ENCODE data around the gene TTC7B.

Gene TTC7B

DNA sequence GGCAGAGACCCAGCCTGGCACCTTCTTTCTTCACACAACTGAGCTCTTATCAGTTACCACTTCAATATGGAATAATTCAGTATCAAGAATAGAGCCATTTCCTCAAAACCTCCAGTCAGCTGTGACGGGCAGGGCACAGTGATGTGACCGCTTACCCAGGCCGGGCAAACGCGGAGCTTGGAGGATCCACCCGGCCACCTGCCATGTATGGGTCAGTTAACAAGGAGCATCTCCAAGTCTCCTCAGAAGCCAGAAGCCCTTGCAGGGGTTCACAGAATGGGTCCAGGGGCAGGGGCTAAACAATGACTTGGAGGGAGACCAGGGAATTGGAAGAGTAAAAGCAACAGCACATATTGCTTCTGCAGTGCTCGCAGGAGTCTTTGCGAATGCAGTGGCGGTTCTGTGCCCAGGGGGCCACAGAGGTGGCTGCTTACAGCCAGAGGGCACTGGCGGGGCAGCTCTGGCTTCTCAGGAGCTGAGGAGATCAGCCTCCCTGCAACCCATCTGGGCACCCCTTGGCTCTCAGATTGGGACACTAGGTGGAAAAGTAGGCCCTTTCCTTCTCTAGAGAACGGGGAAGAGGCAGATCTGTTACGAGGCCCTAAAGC, 257.1 kb downstream of the TTC7B start:
- DNase-seq (ENCODE audit: low read depth), result no peak

DNA sequence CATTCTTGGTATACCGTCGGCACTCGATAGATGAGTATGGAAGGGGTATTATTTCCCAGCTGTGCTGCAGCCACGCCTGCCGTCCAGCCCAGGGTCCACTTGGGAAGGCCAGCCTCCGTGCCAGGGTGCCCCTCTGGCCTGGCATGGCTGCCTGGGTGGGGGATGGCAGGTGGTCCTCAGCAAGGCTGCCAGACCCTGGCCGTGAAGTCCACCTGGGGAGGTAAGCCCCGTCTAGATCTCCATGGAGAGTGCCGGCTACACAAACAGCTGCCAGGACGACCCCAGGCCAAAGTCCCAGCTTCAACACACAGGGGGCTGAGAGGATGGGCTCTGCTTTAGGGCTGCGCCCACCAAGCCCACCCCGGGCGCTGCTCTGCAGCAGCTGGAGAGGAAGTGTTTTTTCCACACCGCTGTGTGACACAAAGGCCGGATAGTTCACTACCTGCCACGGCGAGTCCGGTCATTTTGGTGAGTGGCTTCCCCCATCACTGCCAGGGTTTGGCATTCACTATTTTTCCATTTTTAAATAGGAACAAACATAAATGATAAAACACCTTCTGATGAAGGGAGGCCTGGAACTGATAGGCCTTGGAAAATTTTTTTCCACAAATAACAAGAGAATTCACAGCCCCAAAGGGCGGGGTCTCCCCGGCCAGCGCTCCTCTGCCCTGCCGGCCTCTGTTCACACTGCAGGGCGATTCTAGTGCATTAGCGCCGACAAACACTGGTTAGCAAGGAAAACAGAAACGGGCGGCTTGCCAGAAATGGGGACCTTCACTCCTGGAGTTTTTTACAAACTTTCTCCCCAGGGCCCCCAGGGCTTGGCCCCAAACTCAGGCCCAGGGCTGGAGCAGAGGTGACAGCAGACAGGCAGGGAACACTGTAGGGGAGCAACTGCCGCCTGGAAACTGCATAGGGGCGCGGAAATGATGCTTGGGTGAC, 257.9 kb downstream of the TTC7B start:
- DNase-seq (ENCODE audit: low read depth), result no peak

DNA sequence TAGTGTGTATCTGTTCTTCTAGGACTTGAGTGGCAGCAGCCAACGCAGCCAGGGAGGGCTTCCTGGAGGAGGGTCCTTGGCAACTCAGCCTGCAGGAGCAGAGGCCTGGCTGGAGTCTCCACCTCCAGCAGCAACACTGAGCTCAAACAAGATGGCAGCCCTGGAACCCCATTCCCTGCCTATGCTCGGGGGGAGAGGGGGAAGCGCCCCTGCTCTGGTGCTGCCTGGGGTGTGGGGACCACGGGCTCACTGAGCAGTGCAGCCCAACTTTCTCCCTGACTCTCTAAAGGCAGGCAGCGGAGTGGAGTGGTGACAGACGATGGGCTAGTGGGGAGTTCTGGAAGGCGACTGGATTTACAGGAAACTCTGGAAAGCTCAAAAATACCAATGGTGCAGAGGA, 258.7 kb downstream of the TTC7B start:
- no peak for DNase-seq (ENCODE audit: low read depth)

- no peak for DNase-seq (ENCODE audit: low read depth)
These were observed 259.4 kb downstream of the TTC7B start for GRCh38 chr14:90556666-90557450.

GRCh38 chr14:90556012-90556477, 260.2 kb downstream of the TTC7B start:
- DNase-seq (ENCODE audit: low read depth), result no peak

GRCh38 chr14:90555126-90556011, 260.9 kb downstream of the TTC7B start:
- DNase-seq (ENCODE audit: low read depth), result no peak

DNA sequence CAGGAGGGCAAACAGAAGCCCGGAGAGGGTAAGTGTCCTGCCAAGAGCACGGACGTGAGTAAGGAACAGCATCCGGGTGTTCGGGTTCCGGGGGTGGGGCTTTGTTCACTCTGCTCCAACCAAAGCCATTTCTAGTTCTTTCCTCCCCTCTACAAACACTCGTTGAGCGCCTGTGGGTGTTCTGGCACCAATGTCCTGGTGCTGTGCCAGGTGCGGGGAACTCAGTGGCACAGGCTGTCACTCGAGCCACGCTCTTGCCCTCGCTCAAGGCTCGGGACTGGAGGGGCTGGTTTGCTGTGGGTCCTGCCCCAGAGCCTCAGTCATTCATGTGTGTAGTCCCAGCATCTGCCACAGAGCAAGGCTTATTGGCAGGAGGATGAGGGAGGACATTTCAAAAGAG, 261.9 kb downstream of the TTC7B start:
- DNase-seq (ENCODE audit: low read depth), result no peak

- no peak for DNase-seq (ENCODE audit: low read depth)
These were observed 262.3 kb downstream of the TTC7B start for GRCh38 chr14:90553921-90554336.

DNA sequence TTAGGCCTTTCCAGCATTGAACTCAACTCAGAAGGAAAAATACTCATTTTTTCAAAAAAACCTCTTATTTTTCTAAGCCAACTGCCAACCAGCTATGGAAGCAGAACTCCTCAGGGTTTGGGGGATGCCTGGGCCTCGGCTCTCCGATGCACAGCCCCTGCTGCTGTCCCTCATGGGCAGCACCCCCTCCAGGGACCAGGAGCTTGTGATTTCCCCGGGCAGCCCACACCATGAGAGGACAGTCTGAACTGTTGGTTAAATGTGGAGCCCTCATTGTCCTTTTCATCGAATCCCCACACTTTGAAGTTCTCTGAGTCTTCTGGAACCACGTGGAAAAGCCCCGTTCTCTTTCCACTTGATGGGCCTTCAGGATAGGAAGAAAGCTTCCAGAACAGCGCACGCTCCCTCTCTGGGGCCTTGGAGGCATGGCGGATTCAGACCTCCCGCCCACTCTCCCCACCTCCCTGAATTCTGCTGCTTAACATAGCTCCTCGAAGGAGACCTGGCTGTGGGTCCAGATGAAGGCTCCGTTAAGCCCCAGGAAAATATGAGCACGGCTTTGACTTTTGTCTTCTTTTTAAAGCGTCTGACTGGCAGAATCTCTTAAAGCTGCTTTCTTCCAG, 262.8 kb downstream of the TTC7B start:
- no peak for DNase-seq (ENCODE audit: low read depth)

DNA sequence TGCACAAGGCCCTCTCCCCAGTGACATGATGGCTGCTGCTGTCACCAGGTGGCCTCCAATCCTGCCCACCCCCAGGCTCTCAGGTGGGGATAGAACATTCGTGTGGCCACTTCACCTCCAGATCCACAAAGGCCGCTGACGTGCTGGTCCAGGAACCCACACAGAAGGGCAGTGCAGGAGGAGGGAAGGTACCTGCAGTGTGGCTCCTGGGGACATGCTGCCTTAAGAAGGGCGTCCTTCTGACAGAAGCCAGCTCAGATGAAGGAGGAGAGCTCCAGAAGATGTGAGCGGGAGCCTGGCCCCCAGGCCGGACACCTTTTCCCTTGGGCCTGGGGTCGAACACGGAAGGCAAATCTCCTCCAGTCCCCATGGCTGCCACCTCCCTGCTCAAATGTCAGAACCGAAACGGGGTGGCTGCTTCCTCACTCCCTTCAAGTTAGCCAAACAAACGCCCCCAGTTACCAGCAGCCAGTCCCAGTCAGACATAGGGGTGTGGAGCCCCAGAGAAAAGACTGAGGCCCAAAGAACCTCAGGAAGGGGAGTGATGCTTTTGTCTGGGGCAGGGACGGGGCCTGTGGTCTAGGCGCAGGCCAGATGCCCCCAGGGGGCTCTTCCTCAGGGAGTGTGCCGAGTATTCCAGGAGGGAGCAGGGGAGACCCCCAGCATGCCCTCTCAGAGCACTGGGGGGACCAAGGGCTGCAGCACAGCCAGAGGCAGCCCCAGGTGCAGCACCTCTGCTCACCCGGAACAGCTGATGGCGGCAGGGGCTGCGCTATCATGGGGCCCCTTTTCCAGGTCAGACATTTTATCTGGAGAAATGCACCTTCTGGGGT, 263.5 kb downstream of the TTC7B start:
- DNase-seq (ENCODE audit: low read depth), result no peak

DNA sequence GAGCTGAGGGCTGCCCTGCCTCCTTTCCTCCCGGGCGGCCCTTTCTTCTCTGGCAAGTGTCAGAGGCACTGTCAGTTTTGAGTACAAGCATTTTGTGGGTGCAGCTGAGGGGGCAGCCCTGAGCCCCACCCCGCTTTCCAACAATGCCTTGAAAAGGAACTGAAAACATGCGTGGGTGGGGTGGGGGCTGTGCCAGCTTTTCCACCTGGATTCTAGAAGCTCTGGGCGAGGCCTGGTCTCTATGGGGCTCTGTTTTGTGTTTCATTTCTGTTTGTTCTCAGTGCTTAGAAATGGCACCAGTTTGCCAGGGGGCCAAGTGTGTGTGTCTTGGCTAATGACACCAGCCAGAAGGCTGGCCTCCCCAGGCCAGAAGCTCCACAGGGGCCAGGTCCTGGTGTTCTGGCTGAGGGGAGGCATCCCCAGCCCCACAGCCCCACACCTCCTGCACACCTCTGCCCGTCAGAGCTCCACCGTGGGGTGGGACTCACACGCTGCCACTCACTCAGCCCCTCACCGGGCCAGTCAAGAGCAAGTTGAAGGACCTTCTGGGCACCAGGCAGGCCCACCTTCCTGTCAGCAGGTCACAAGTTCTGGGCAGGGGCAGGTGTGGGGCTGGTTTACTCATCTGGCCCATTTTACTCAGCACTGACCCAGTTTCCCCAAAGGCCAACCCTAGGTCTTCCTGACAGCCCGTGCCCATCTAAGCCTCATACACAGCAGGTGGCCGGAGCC, 264.3 kb downstream of the TTC7B start:
- DNase-seq (ENCODE audit: low read depth), result no peak

- DNase-seq (ENCODE audit: low read depth), result peak; percentile 31
These were observed 265.0 kb downstream of the TTC7B start for GRCh38 chr14:90551070-90551704.

DNA sequence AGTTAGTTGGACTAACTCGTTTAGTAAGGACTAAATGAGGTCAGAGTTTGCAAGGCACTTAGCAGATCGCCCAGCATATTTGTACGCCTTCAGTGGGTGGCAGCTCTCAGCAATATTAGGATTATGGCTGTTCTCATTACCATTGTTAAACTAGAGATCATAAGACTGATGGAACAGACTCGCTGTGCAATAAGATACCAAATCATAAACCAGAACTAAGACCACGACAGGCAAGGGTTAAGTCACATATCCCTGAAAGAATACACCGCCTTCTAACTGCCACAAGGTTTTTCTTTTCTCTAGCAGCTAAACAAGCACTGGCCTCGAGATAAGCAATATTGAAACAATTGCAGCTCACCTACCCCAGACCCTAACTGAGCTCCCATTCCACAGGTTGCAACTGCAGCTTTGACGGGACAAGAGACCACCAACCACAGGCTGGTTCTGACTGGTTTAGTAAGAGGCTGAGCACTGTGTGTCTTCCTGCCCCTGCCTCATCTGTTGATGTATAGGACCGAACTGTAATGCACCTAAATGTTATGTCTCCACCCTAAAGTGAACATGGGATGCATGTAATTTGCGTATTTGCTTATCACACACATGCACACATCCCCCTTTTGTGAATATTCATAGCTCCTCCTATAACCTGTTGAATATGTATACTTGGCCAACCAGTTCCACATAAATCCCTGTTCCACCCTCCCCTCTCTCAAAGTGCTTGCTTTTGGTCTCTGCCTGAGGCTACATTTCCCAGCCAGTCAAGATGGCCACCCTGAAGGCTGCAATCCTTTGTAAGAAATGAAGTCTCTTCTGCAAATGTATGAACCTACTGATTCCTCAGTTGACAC, 266.2 kb downstream of the TTC7B start:
- DNase-seq (ENCODE audit: low read depth), result no peak

- no peak for DNase-seq (ENCODE audit: low read depth)
These were observed 267.8 kb downstream of the TTC7B start for GRCh38 chr14:90548455-90548854.

GRCh38 chr14:90547968-90548367, 268.3 kb downstream of the TTC7B start:
- no peak for DNase-seq (ENCODE audit: low read depth)

GRCh38 chr14:90547250-90547649, 269.0 kb downstream of the TTC7B start:
- no peak for DNase-seq (ENCODE audit: low read depth)

- DNase-seq (ENCODE audit: low read depth), result no peak
These were observed 269.5 kb downstream of the TTC7B start for GRCh38 chr14:90546767-90547166.

Data from EH (cell line).